ENCODE measurements around the gene SLC30A7.
A peak's percentile ranks its signal among the peaks of the same experiment; 100 is the strongest.
"Not testable (repeated sequence)": the region's sequence is repeated elsewhere in the genome, so short reads cannot be mapped to it uniquely, and the experiment has no call there.

The SLC30A7 gene, protein sequence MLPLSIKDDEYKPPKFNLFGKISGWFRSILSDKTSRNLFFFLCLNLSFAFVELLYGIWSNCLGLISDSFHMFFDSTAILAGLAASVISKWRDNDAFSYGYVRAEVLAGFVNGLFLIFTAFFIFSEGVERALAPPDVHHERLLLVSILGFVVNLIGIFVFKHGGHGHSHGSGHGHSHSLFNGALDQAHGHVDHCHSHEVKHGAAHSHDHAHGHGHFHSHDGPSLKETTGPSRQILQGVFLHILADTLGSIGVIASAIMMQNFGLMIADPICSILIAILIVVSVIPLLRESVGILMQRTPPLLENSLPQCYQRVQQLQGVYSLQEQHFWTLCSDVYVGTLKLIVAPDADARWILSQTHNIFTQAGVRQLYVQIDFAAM

DNA sequence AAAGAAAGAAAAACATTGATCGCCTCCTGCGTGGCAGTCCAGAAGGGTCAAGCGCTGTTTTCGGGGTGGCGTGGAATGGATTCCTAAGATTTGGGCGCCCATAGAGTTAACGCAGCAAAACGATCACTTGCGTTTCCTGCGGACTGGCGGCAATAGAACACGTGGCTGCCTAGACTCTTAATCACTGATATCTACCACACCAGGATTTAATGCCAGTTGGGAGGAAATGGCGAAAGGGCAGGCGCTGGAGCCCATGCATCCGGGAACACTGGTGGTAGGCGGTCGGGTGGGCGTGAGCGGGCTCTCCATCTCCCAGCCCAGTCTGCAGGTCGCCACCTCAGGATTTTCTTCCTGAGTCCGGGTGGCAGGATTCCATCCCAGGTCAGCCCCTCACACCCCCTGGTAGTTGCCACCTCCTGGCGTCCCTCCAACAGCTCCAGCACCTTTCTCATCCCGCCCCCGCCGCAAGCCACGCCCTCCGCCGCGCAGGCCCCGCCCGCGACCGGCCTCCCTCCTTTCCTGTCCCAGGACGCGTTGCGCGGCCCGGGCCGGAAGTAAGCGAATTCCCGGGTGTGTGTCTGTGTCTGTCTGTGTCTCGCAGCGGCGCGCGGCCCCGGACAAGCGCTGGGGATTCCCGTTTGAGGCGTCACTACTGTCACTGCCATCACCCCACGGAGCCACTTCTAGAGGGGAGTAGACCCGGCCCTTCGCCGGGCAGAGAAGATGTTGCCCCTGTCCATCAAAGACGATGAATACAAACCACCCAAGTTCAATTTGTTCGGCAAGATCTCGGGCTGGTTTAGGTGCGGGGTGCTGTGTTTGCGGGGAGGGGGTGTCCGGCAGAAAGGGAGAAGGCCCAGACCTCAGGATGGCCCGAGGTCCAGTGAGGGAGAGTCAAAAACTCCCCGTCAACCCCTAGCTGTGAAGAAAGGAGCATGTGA, at the start of gene SLC30A7:
Gene SLC30A7 (plus strand): TSS at position 551 of the 941 bp plus-strand sequence. CDS start 173 bp downstream, at position 724.
- Histone ChIP-seq H3K36me3 (replicated peaks) (peaks cover 14% of the 10 kb centered on the region; the same call in 1 of the 2 replicates), H3K27me3 (ENCODE audit: low read depth) (no peaks in the 10 kb centered on the region), H3K4me1 (peaks cover 26% of the 10 kb centered on the region), H3K4me3 (peak within 1 kb of the TSS; percentile 80), H3K9me3 (peaks cover 1% of the 10 kb centered on the region)
- peak; percentile 82 to 98 for DNase-seq (ENCODE audit: low spot score in 2 of 2)
- in situ Hi-C loops (cut with MboI; ENCODE audit: low sequenced_read_pairs): no loop called here

DNA sequence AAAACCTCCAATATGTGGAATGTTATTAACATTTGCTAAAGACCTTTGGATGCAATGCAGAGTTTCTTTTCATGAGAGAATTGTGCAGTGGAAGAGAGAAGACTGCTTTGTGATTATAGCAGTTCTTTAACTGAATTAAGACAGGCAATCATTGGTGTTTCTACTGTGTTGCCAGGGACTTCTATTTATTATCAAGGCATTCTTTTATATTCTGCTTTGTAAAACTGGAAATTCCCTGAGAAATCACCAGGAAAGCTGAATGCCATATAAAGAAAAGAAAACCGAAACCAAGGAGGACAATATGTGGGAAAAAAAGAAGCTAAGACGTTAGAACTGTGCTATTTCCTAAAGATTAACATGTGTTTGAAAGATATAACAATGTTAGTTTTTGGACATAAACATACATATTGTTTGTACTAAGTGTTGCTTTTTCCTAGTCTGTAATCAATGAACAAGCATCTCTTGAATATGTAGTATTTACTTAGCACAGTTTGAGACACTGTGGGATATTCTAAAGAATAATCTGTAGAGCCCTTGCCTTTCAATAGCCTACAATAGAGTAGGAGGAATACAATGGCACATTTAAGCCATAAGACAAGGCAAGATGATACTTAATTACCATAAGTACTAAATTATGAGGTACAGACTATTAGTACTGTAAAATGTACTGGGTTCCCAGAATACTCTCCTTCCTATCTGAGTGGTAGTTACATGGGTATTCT, 48.4 kb upstream of the SLC30A7 start:
- in situ Hi-C loops (cut with MboI; ENCODE audit: low sequenced_read_pairs): no loop called here
- DNase-seq (ENCODE audit: low spot score in 2 of 2): peak in 1 of 2 experiments; percentile 63
- Histone ChIP-seq H3K4me3 (no peak overlapping the region), H3K27me3 (ENCODE audit: low read depth) (no peaks in the 10 kb centered on the region), H3K4me1 (peaks cover 2% of the 10 kb centered on the region; the same call in 1 of the 2 replicates), H3K9me3 (no peaks in the 10 kb centered on the region), H3K36me3 (replicated peaks) (no peaks in the 10 kb centered on the region)

DNA sequence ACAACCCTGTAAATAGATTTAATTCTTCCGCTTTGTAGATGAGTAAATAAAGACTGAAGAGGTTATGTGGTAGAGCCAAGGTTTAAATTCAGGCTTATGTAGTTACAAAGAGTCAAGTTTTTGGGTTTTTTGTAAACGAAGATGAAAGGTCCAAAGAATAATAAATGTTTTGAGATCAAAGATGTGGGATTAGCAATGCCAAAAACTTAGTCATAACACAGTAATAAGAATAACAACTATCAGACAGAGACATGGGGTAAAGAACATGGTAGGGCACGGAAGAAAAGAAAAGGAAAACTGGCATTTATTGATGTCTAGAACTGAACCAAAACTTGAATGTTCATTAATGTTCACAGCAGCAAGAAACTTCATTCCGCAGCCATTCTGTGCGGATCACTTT, 44.2 kb upstream of the SLC30A7 start:
- H3K36me3 ChIP-seq (replicated peaks): no peaks in the 10 kb centered on the region
- H3K9me3 ChIP-seq: no peaks in the 10 kb centered on the region; the same call in 1 of the 2 replicates
- DNase-seq (ENCODE audit: low spot score in 2 of 2): no peak
- H3K4me3 ChIP-seq: no peak overlapping the region
- H3K27me3 ChIP-seq (ENCODE audit: low read depth): no peaks in the 10 kb centered on the region
- in situ Hi-C loops (cut with MboI; ENCODE audit: low sequenced_read_pairs): no loop called here
- H3K4me1 ChIP-seq: peaks cover 2% of the 10 kb centered on the region; the same call in 1 of the 2 replicates

DNA sequence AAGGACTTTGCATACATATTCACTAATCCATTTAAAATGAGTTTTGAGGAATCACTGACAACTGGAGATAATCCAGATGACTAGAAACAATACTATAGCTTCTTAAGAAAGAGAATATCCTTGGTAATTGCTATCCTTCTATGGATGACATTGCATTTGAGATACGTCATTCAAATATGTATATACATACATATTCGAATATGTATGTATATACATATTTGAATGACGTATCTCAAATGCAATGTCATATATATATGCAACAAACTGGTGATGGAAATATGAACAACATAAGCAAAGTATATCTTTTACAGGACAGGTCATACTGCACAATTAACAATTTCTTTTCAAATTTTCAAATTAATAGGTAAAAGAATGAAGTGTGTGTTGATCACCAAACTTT, 42.9 kb upstream of the SLC30A7 start:
- no peak for DNase-seq (ENCODE audit: low spot score in 2 of 2)
- in situ Hi-C loops (cut with MboI; ENCODE audit: low sequenced_read_pairs): no loop called here
- H3K4me3 ChIP-seq: no peak overlapping the region

DNA sequence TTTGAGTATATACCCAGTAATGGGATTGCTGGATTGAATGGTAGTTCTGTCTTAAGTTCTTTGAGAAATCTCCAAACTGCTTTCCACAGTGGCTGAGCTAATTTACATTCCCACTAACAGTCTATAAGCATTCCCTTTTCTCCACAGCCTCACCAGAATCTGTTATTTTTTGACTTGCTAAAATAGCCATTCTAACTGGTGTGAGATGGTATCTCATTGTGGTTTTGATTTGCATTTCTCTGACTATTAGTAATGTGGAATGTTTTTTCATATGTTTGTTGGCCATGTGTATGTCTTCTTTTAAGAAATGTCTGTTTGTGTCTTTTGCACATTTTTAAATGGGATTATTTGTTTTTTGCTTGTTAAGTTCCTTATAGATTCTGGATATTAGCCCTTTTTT, 40.8 kb upstream of the SLC30A7 start:
- H3K27me3 ChIP-seq (ENCODE audit: low read depth); DNase-seq (ENCODE audit: low spot score in 2 of 2); in situ Hi-C loops (cut with MboI; ENCODE audit: low sequenced_read_pairs); H3K4me3 ChIP-seq; H3K4me1 ChIP-seq; H3K9me3 ChIP-seq; H3K36me3 ChIP-seq (replicated peaks): not testable (repeated sequence)

More for the DNA sequence above, 42.9 kb upstream of the SLC30A7 start:
- Histone ChIP-seq H3K9me3 (no peaks in the 10 kb centered on the region; the same call in 1 of the 2 replicates), H3K4me1 (peaks cover under 1% of the 10 kb centered on the region; the same call in 1 of the 2 replicates), H3K36me3 (replicated peaks) (no peaks in the 10 kb centered on the region), H3K27me3 (ENCODE audit: low read depth) (no peaks in the 10 kb centered on the region)

DNA sequence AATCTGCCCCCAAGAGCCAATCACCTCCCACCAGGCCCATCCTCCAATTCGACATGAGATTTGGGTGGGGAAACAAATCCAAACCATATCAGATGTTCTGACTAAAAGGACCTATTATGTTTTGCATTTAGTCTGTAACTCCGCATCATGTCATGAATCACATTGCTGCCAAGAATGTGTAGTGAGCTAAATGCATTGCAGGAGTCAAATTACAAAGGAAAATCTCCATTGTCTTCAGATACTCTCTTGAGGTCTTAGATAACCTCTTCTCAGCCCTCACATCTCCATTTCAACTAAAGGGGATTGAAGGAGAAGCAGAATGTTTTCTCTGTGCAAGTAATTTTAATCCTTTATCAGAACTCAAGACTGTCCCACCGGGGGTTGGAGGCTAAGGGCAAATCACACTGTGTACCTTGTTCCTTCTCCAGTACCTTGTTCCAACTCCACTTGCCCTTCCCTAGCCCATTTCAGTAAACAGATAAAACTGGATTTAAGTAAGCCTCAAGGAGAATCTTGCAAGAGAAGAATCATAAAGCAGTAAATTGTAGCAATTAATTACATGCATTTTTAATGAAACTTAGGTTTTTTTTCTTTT, 35.4 kb upstream of the SLC30A7 start:
- in situ Hi-C loops (cut with MboI; ENCODE audit: low sequenced_read_pairs): loop anchor here (10.0 kb wide), 2 partner anchors 246 to 396 kb away; no protein-coding TSS in a partner anchor
- no peaks in the 10 kb centered on the region for H3K27me3 ChIP-seq (ENCODE audit: low read depth)
- DNase-seq (ENCODE audit: low spot score in 2 of 2): peak in 1 of 2 experiments; percentile 73
- peaks cover 10% of the 10 kb centered on the region for H3K4me1 ChIP-seq
- no peaks in the 10 kb centered on the region for H3K36me3 ChIP-seq (replicated peaks)
- no peak overlapping the region for H3K4me3 ChIP-seq
- H3K9me3 ChIP-seq: no peaks in the 10 kb centered on the region; the same call in 1 of the 2 replicates

DNA sequence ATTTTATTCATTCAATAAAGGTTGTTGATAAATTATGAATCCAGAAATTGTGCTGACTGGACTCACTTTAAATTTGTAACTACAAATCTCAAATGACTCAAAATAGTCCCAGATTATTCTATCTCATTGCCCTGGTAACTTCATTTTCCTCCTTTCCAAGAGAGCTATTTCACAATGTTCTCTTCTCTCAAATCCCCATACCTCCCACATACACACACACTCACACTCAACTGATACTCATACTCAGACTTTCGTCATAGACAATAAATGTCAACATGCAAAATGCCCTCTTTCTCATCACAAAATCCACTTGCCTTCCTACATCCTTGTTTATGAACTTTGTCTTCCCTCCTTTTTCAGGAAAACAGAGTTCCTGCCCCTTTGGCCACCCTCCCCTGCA, 34.5 kb upstream of the SLC30A7 start:
- Histone ChIP-seq H3K9me3 (no peaks in the 10 kb centered on the region), H3K4me3 (no peak overlapping the region), H3K27me3 (ENCODE audit: low read depth) (no peaks in the 10 kb centered on the region), H3K36me3 (replicated peaks) (no peaks in the 10 kb centered on the region), H3K4me1 (peaks cover 13% of the 10 kb centered on the region)
- no peak for DNase-seq (ENCODE audit: low spot score in 2 of 2)
- in situ Hi-C loops (cut with MboI; ENCODE audit: low sequenced_read_pairs): loop anchor here (10.0 kb wide), 2 partner anchors 247 to 397 kb away; no protein-coding TSS in a partner anchor

DNA sequence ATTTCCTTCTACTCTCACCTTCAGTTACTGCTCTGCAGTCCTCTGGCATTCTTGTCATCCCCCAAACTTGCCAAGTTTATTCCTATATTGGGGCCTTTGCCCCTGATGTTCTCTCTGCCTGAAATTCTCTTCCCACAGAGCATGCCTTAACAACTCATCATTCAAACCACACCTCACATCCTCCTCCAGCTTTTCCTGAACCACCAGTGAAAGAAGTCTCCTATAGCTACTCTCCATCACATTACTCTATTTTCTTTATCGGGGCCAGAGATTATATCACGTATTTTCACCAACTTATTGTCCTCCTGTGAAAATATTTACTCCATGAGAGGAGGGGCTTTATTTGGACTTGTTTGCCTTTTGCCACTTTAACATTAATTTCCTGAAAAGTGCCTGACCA, 33.3 kb upstream of the SLC30A7 start:
- Histone ChIP-seq H3K4me3 (no peak overlapping the region), H3K4me1 (peaks cover 13% of the 10 kb centered on the region), H3K27me3 (ENCODE audit: low read depth) (no peaks in the 10 kb centered on the region), H3K9me3 (no peaks in the 10 kb centered on the region), H3K36me3 (replicated peaks) (no peaks in the 10 kb centered on the region)
- in situ Hi-C loops (cut with MboI; ENCODE audit: low sequenced_read_pairs): loop anchor here (10.0 kb wide), 2 partner anchors 248 to 398 kb away; no protein-coding TSS in a partner anchor
- no peak for DNase-seq (ENCODE audit: low spot score in 2 of 2)

DNA sequence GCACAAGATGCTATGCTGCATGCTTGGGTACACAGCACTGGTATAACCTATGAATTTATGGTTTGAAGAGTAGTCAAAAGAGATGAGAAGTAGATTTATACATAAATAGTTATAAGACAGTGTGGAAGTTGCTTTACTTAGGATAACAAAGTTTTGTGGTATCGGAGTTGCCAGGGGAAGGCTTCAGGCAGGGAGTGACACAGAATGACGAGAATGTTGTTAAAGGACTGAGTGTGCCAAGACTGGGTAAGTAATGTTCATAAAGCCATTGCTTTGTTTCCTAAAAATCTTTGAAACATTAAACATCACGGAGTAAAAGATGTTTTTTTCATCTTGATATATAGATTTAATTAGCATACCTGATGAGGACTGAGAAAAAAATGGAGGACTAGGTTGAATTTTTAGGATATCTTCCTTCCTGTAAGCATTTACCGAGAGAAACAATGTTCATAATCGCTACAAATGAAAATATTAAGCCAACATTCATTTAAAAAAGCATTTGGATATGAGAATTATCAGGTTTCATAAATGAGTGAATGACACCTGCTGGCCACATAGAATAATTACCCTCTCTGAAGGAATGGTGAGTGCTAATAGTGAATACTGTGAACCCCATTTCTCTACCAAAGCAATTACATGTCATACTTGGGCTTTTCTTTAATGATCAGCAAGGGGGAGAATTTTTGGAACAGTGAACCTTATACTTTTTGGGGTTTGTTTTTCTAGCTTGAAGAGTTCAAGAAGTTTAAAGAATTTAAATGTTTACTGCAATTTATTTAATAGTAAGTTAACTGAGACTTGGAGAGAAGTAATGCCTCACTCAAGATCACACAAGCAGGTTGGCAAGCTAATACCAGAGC, 29.6 kb upstream of the SLC30A7 start:
- H3K4me1 ChIP-seq: peaks cover 8% of the 10 kb centered on the region
- H3K9me3 ChIP-seq: no peaks in the 10 kb centered on the region
- in situ Hi-C loops (cut with MboI; ENCODE audit: low sequenced_read_pairs): loop anchor here (10.0 kb wide), 2 partner anchors 251 to 401 kb away; no protein-coding TSS in a partner anchor
- no peak overlapping the region for H3K4me3 ChIP-seq
- peak in 1 of 2 experiments; percentile 56 for DNase-seq (ENCODE audit: low spot score in 2 of 2)
- H3K27me3 ChIP-seq (ENCODE audit: low read depth): no peaks in the 10 kb centered on the region
- H3K36me3 ChIP-seq (replicated peaks): no peaks in the 10 kb centered on the region

DNA sequence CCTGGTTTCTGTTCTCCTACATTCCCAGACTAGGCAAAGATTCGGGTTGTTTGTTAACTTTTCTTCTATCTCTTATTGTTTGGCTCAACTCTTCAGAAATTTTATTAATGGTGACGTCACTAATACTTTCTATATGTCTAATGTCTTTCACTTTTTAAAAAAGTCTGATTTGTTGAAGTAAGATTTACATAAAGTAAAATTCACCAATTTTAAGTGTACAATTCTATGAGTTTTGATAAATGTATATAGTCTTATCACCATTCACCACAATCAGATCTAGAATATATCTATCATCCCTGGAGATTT, 29.0 kb upstream of the SLC30A7 start:
- in situ Hi-C loops (cut with MboI; ENCODE audit: low sequenced_read_pairs): loop anchor here (10.0 kb wide), 2 partner anchors 252 to 402 kb away; no protein-coding TSS in a partner anchor
- DNase-seq (ENCODE audit: low spot score in 2 of 2): no peak
- H3K4me3 ChIP-seq: no peak overlapping the region
- no peaks in the 10 kb centered on the region for H3K36me3 ChIP-seq (replicated peaks)
- H3K4me1 ChIP-seq: peaks cover 8% of the 10 kb centered on the region
- no peaks in the 10 kb centered on the region for H3K9me3 ChIP-seq
- no peaks in the 10 kb centered on the region for H3K27me3 ChIP-seq (ENCODE audit: low read depth)

DNA sequence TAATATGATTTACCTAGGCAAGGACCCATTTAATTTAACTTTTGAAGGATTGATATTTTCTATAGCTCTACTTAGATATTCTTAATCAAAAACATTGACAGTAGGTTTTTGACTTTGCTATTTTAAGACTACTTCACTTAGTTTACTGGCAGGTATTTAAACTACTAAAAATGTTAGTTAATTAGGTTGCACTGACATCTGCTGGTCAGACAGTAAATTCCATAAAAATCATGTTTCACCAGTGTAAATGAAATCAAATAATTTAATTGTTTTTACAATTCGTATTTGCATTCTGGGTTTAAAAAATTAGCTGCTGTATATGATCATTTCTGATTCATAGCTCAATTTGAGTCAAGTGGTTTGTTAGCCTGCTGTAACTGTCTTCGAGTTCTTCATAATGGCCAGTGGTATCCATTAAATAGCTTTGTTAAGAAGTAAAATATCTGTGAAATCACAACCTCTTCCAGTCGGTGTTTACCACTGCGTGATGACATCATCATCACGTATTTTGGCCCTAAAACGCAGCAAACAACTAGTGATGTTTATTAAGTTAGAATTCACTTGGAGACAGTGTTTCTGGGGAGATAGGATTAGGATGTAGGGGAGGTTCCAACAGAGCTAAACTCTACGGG, 27.4 kb upstream of the SLC30A7 start:
- DNase-seq (ENCODE audit: low spot score in 2 of 2): peak in 1 of 2 experiments; percentile 49
- Histone ChIP-seq H3K4me3 (no peak overlapping the region), H3K4me1 (peaks cover 14% of the 10 kb centered on the region), H3K36me3 (replicated peaks) (no peaks in the 10 kb centered on the region), H3K9me3 (no peaks in the 10 kb centered on the region), H3K27me3 (ENCODE audit: low read depth) (no peaks in the 10 kb centered on the region)
- in situ Hi-C loops (cut with MboI; ENCODE audit: low sequenced_read_pairs): loop anchor here (10.0 kb wide), 2 partner anchors 254 to 404 kb away; no protein-coding TSS in a partner anchor

DNA sequence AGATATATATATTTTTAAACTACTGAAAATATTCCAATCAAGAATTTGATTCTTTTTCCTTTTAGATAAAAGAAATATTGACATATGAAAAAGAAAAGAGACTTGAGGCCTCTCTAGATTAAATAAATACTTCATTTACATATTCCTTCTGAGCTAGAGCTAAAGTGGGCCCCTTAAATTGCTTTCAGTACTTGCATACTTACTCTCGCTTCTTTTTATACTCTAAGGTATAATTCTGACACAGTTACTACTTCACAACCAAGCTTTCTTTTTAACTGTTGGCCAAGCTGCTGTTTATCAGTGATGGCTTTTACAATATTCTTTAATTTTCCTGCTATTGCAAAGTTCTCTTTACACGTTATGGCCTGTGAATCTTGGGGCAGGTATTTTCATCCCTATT, 25.9 kb upstream of the SLC30A7 start:
- Histone ChIP-seq H3K4me1 (peaks cover 14% of the 10 kb centered on the region), H3K27me3 (ENCODE audit: low read depth) (no peaks in the 10 kb centered on the region), H3K36me3 (replicated peaks) (no peaks in the 10 kb centered on the region), H3K9me3 (no peaks in the 10 kb centered on the region), H3K4me3 (no peak overlapping the region)
- in situ Hi-C loops (cut with MboI; ENCODE audit: low sequenced_read_pairs): loop anchor here (10.0 kb wide), 2 partner anchors 255 to 405 kb away; no protein-coding TSS in a partner anchor
- no peak for DNase-seq (ENCODE audit: low spot score in 2 of 2)

Measured in HAP-1 (cell line).